GM12875 (cell line): ENCODE data around the gene PDC.

Source experiments
- H3K4me3 ChIP-seq: one replicate; pipeline ENCODE4 v1.5.1; 2011; ENCODE audit warnings: low read depth, low read length, control low read depth
- TF ChIP-seq, protein P1 (sequence below): IDR thresholded peaks from 2 replicates; pipeline ENCODE4 v1.5.1; 2011; ENCODE audit warnings: low read depth, mild to moderate bottlenecking, control low read depth, inconsistent platforms, low read length, moderate library complexity, borderline replicate concordance; ENCODE audit not compliant: insufficient read depth

The PDC gene

DNA sequence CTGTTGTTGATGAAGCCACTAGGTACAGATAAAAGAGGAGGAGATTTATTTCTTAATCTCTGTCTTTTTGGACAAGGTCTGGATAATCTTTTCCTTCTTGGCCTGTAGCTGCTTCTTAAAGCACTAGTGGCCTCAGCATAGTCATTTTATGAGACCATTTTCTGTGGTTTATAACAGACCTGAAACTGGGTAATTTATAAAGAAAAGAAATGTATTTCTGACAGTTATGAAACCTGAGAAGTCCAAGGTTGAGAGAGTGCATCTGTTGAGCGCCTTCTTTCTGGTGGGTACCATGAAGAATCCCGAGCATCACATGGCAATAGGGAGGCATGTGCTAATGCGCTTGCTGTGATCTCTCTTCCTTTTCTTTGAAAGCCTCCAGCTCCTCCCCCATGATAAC lies 36.7 kb upstream of the PDC start:
- H3K4me3 ChIP-seq, result no peak overlapping the region
- TF ChIP-seq, protein P1, sequence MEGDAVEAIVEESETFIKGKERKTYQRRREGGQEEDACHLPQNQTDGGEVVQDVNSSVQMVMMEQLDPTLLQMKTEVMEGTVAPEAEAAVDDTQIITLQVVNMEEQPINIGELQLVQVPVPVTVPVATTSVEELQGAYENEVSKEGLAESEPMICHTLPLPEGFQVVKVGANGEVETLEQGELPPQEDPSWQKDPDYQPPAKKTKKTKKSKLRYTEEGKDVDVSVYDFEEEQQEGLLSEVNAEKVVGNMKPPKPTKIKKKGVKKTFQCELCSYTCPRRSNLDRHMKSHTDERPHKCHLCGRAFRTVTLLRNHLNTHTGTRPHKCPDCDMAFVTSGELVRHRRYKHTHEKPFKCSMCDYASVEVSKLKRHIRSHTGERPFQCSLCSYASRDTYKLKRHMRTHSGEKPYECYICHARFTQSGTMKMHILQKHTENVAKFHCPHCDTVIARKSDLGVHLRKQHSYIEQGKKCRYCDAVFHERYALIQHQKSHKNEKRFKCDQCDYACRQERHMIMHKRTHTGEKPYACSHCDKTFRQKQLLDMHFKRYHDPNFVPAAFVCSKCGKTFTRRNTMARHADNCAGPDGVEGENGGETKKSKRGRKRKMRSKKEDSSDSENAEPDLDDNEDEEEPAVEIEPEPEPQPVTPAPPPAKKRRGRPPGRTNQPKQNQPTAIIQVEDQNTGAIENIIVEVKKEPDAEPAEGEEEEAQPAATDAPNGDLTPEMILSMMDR, result no peak

DNA sequence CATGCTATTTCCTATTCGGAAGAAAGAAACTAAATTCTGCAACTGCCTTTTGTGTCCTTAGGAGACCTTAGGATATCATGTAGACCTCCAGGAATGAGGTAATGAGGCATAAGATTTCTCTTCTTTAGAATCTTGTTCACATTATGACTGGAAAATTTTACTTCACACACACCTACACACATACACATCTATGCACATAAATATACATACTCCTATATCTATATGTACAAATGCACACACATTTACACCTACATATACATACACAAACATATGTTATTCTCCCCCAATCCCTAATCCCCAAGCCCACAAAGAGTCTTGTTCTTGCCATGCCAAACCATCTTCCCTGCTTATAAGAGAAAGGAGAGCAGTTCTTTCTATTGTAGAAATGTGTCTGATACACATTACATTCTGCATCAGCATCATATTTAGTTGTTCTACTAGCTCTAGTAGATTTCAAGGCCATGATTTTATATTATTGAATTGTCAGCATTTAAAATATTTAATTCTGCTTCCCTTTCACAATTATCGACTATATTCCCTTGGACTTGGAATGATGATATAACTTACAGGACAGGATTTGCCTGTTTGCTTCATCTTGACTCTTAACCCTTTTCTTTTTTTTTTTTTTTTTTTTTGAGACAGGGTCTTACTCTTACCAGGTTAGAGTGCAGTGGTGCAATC lies 35.4 kb upstream of the PDC start:
- no peak overlapping the region for H3K4me3 ChIP-seq
- TF ChIP-seq, protein P1, result no peak

DNA sequence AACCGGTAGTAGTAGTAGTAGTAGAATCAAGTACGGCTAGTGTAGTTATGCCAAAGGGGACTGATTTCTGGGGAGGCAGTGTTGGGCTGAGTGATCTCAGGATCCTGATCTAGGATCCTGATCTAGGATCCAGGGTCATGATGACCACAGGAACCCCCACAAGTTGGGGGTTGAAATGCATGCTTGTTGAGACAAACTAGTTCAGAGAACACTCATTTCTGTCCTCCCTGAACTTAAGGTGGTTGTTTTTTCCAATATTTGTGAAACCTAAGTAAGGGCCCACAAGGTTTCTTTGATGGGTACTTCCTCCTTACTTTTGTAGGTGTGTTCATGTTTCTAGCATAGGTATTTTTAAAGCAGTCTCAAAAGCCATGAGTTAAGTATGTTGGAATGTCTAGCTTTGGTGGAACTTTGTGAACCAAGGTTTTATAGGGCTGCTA lies 33.9 kb upstream of the PDC start:
- TF ChIP-seq, protein P1, result no peak
- H3K4me3 ChIP-seq, result no peak overlapping the region

DNA sequence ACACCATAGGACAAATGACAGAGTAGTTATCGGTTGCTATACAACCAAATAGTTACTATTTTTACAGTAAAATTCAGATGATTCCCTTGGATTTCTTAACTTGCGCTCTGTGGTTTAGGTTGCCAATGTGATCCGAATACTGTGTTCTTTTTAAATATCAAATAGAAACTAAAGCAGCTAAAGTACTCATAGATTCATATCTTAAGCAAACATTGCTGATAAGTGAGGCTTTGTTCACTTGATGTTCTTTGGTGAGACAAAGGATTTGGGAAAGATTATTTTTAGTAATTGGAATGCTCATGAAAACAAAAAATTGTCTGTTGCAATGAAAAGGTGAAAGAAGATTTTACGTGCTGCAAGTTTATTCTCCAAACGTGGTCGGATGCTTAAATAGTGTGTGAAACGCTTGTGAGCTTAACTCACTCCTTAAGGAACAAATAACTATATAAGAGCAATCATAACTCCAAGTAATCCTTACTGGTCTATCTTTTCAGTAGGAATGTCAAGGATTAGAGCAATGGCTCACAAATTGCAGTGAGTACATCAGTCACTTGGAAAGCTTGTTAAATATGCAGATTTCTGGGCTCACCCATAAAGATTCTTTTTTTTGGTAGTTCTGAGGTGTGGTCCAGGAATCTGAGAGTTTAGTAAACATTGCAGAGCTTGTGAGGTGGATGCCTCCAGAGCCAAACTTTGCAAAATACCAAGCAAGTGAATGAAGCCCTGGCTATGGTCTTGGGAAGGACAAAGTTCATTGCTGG lies 31.8 kb upstream of the PDC start:
- H3K4me3 ChIP-seq, result no peak overlapping the region
- TF ChIP-seq, protein P1, result no peak

DNA sequence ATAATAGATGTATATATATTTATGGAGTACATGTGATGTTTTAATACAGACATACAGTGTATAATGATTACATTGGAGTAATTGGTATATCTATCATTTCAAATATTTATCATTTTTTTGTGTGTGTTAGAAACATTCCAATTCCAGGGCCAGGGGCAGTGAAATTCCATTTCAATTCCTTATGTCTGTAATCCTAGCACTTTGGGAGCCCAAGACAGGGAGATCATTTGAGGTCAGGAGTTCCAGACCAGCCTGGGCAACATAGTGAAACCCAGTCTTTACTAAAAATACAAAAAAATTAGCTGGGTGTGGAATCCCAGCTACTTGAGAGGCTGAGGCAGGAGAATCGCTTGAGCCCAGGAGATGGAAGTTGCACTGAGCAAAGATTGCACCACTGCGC lies 30.4 kb upstream of the PDC start:
- H3K4me3 ChIP-seq, result no peak overlapping the region
- TF ChIP-seq, protein P1, result no peak

DNA sequence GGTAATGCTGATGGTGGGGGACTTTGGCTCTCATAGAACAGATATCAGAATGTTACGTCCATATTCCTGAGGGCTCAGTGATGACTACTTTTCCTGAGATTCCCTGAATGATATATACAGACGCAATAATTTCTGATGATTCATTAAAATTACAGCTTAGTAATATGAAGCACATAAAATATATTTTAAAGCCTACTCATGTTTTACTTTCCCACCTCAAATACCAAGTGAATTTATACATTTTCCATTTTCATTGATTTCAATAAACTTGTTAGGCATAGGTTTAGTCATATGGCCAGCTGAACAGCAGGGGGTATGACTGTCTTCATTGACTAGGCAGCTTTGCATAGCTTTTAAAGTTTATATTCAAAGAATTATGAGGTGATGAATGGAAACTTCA lies 26.2 kb upstream of the PDC start:
- TF ChIP-seq, protein P1, result no peak
- H3K4me3 ChIP-seq, result no peak overlapping the region

DNA sequence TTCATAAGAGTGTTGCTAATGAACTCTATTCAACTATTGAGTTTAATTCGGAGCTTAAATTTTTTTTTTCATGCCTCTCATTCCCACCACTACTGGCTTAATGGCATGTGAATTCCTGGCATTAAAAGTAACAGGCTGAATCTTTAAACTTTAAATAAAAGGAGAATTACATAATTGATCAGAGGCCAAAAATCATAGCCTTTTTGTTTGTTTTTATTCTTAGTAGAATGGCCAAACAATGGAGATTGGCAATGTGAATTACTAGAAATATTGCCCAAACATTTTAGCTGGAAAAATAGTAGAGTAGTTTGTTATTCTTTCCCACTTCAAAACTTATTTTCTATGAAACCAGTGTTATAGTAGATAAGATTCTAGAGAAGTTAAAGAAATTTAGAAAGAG lies 25.1 kb upstream of the PDC start:
- no peak overlapping the region for H3K4me3 ChIP-seq
- TF ChIP-seq, protein P1, result no peak
